ENCODE data around the gene SPINK9.
"Not testable (repeated sequence)": the region's sequence is repeated elsewhere in the genome, so short reads cannot be mapped to it uniquely, and the experiment has no call there.

SPINK9 gene

DNA sequence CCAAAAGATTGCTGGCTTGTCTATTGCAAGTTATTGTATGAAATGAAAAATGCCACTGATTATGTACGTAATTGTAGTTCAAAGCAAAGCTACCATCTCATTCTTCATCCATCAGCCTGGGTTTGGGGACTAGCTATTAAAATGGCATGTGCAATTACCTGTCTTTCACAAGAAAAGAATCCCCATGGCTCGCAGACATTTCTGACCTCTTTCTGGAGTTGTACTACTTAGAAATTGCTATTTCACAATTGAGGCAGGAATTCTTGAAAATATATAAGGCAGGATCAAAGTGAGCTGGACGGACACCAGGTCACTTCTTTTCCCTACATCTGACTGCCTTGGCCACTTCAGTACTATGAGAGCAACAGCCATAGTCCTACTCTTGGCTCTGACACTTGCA lies at the start of gene SPINK9:
SPINK9 (plus strand) TSS at position 301 of the 400 bp plus-strand sequence; CDS start at position 356, 55 bp downstream.
- DNase-seq, result no peak

DNA sequence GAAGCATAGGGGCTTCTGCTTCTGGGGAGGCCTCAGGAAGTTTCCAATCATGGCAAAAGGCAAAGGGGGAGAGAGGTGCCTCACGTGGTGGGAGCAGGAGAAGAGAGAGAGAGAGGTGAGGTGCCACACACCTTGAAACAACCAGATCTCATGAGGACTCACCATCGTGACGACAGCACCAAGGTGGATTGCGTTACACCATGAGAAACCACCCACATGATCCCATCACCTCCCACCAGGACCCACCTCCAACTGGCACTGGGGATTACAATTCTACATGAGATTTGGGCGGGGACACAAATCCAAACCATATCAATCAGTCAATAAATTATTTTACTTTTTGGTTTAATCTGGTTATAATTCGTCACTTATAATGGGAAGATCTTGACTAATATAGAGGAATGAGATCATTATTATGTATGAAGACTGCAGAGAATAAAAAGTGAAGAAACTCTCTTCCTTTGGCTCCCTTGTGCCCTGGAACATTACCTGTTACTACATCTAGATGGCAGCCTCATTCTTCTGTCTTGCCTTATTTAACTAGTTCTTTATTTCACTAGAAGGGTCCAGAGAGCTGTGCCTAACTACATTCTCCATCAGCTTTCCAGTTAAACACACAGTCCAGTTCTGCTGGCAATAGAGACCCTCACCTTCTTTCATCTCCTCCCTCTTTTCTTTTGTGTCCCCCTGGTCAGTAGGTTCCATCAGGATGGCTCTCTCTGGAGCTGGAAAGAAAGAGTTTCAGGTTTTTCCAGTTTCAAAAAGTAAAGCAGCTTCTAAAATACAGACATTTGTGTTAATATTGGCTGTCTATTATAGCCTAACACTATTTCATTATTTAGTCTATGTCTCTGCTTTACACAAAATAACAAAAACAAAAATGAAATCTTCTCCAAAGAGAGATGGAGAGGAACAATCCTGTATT lies 44.8 kb upstream of the SPINK9 start:
- DNase-seq, result no peak

- no peak for DNase-seq
Measured at GRCh38 chr5:148297731-148298130, 37.6 kb upstream of the SPINK9 start.

GRCh38 chr5:148306446-148306845 lies 28.9 kb upstream of the SPINK9 start:
- DNase-seq, result no peak

DNA sequence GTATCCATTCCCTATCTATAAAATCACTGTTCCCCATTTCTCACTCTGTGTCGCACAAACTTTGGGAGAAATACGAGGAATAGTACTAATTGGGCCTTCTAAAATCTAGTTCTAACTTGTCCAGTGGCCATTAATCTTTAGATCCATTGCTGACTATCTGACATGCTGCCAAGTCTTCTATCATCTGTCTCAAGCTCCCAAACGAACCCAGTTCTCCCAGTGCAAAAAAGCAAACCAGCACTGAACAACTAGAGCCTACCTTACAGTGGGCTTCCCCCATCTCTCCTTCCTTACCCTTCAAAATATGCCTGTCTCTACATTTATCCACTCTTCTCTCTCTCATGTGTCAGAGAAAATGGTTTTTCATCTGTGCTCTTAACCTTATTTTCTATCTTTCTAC lies 26.3 kb upstream of the SPINK9 start:
- DNase-seq, result no peak

DNA sequence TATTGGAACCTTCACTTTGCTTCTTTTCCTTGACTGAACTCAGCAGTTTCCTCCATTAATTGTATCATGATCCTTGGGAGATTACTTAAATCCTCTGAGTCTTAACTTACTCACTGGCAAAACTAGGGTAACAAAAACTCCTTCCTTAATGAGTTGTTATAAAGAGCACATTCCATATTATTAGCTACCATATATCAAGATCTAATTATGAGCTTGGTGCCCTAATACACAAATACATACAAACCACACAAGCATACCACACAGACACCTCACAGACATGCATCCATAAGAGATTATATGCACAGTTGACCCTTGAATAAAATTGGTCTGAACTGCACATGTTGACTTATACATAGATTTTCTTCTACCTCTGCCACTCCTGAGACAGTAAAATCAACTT lies 25.6 kb upstream of the SPINK9 start:
- no peak for DNase-seq

- DNase-seq, result no peak
Measured at GRCh38 chr5:148311484-148311883, 23.9 kb upstream of the SPINK9 start.

GRCh38 chr5:148312153-148312552 lies 23.2 kb upstream of the SPINK9 start, which contains the start of gene SPINK7:
TSS of gene SPINK7 (plus strand) at chr5:148312423. CDS start at chr5:148312484, 61 bp downstream.
- DNase-seq, result no peak

DNA sequence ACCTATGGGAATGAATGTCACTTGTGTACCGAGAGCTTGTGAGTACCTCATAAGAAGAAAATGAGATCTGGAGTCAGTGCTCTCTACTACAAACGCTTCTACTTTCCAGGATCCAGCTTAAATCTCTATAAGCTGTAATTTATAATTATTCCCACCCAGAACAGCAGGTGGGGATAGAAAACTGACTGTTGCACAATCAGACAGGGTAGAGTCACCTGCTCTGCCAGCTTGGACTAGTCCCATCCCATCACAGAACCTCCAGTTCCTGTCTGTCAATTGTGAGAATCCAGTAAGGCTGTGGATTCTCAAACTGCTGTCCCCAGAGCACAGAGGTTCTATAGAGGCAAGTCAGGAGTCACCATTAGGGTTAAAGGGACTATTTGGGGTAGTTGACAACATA lies 21.2 kb upstream of the SPINK9 start:
- no peak for DNase-seq

GRCh38 chr5:148314731-148315130 lies 20.6 kb upstream of the SPINK9 start:
- no peak for DNase-seq

DNA sequence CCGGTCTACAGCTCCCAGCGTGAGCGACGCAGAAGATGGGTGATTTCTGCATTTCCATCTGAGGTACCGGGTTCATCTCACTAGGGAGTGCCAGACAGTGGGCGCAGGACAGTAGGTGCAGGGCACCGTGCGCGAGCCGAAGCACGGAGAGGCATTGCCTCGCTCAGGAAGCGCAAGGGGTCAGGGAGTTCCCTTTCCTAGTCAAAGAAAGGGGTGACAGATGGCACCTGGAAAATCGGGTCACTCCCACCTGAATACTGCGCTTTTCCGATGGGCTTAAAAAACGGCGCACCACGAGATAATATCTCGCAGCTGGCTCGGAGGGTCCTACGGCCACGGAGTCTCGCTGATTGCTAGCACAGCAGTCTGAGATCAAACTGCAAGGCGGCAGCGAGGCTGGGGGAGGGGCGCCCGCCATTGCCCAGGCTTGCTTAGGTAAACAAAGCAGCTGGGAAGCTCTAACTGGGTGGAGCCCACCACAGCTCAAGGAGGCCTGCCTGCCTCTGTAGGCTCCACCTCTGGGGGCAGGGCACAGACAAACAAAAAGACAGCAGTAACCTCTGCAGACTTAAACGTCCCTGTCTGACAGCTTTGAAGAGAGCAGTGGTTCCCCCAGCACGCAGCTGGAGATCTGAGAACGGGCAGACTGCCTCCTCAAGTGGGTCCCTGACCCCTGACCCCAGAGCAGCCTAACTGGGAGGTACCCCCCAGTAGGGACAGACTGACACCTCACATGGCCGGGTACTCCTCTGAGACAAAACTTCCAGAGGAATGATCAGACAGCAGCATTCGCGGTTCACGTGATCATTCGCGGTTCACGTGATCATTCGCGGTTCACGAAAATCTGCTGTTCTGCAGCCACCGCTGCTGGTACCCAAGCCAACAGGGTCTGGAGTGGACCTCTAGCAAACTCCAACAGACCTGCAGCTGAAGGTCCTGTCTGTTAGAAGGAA lies 15.1 kb upstream of the SPINK9 start:
- not testable (repeated sequence) for DNase-seq

- no peak for DNase-seq
Measured at GRCh38 chr5:148333262-148333849, 2.0 kb upstream of the SPINK9 start.

DNA sequence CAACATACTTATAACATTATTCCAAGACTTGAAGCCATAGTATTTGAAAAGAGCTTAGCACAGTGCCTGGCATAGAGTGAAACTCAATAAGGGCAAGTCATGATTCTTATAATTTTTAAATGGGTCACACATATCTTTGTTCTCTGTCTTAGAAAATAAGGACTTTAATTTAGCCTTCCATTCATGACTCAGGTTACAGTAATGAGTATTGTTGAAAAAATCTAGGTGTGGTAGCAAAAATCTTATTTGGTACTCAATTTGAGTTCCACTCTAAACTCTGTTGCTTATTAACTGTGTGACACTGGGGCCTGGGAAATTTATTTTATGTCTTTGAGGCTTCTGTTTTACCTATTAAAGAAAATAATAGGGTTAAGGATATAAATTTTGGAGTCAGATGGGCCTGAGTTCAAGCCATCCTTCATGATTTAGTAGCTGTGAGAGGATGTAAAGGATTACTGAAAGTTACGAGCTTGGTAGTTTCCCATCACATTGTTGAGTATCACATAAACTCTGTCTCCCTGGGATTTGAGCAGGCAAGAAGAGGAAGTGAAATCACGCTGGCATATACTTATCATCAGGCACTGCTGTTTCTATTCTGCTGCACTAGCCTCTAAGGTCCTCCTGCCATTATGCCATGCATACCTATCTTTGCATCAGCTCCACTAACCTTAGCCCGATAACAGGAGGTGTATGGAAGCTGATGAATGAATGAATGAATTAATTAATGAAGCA lies 1.5 kb downstream of the SPINK9 start:
- DNase-seq, result no peak

GRCh38 chr5:148342371-148343045 lies 7.1 kb downstream of the SPINK9 start:
- no peak for DNase-seq

DNA sequence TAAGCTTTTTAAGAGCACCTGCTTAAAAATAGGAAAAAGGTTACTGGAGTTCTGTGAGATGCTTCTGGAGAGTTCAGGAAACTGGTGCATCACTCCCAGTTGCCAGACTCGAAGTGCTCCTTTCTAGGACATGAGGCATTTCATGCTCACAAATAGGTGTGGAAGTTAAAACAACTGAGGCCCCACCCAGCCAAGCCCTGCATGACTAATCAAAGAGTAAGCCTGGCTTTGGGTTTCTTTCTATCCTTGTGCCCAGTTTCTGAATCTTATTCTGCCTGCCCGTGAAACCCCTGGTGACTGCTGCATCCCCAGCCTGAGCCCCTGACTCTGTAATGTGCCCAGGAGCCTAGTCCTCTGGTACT lies 7.7 kb downstream of the SPINK9 start:
- no peak for DNase-seq

DNA sequence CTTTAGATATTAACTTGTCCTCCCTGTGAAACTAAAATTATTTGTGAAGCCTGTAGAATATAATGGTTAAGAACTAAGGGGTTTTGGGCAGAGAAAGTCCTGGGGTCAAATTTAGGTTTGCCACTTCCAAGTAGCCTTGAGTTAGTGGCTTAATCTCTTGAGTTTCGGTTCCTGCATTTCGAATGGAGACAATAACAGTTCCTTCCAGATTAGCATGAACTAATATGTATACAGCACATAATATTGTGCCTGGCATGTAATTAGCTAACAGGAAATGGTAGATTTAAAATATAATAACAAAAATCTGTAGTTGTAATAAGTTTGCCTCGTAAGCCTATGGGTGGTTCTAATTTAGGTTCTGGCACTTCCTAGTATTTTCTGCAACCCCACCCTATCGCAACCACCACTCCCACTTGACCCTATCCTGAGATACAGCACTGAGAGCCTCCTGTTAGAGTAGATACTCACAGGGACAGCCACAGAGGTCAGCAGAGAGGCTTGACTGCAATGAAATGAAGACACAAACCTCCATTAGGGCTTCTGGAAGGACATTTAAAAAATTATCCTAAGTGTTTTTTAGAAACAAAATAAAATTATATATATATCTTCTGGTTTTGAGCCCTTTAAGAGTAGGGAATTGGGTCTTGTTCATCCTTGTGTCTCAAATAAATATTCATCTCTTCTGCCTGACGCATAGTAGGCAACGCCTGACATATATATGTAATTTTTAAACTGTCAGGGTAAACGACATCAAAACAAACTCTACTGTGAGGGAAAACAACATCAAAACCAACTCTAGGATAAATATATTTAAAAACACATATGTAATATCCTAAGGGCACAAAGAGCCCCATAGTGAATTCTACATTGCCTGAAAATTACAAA lies 8.5 kb downstream of the SPINK9 start:
- no peak for DNase-seq

DNA sequence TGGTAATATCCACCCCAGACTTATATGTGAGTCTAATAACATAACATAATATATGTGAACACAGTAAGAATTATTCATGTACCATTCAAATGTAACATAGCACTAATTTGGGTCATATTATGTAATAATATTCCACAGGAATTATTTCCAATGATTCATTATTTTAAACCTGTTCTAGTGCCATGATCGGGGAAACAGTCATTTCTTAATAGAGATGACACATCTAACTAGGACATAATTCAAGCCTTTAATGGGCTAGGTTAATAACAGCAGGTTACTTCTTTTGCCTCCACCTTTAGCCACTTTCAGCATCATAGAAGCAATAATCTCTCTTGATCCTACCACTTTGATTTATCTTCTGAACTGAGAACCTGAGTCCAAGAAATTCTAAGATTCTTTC lies 12.3 kb downstream of the SPINK9 start:
- DNase-seq, result no peak

DNA sequence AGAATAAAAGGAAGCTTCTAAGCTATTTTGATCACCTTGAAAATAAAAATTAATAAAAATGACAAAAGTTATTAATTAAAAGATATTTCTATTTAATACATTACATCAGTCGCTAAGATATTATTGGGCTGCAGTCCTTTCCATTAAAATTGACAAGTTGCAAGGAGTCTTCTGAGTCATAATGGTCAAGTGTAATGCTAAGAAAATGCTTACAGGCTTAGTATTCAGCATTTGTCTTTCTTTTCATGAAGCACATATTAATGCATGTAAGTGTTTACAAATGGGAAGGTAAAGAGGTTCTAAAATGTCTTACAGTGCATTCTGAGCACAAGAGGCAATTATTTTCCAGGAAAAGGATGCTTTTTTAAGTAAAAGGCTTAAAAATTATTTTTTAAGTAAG lies 17.3 kb downstream of the SPINK9 start:
- no peak for DNase-seq

DNA sequence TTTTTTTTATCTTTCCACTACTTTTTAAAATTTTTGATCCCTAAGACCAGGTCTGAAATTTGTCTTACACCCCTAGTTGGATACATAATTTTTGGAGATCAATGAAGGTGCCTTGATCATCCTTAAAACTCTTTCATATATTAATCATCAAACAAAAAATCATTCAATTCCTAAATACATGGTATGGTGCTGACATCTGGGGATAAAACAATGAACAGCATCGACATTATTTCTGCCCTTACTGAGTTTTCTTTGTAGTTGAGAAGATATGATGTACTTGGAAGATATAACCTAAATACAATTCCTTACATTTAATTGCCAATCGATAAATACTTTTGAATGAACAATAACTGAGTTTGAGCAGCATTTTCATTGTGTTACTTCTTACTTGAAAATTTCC lies 18.3 kb downstream of the SPINK9 start:
- no peak for DNase-seq

- no peak for DNase-seq
Measured at GRCh38 chr5:148364343-148364742, 29.0 kb downstream of the SPINK9 start.

DNA sequence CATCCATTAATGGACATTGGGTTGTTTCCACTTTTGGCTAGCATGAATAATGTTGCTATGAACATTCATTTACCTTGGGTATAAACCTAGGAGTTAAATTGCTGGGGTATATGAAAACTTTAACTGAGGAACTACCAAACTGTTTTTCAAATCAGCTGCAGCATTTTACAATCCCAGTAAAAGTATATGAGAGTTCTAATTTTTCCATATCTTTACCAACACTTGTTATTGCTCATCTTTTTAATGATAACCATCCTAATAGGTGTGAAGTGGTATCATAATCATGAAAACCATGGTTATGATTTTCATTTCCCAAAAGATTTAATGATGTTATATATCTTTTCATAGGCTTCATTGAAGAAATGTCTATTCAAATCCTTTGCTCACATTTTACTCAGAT lies 32.9 kb downstream of the SPINK9 start:
- DNase-seq, result no peak

Data from activated CD4-positive, CD25-positive, alpha-beta regulatory T cell (primary cell).